GM19455 (cell line): ENCODE data around the gene NCOA6.

Experiments
- ATAC-seq: cut with Tn5 transposase; IDR thresholded peaks from one replicate; pipeline ENCODE4 v1.9.1; 2021; ENCODE audit not compliant: unreplicated experiment

The NCOA6 gene

GRCh38 chr20:34706302-34706875 lies 119.1 kb downstream of the NCOA6 start:
- no peak for ATAC-seq

- no peak for ATAC-seq
Observed at GRCh38 chr20:34705397-34706301, 119.8 kb downstream of the NCOA6 start.

- ATAC-seq, result no peak
Observed at GRCh38 chr20:34705008-34705396, 120.4 kb downstream of the NCOA6 start.

- peak; percentile 68 for ATAC-seq
Observed at GRCh38 chr20:34704177-34705007, 121.1 kb downstream of the NCOA6 start, which contains the start of gene TP53INP2. Gene TP53INP2 (plus strand): TSS chr20:34704344. CDS start chr20:34708740, 4,396 bp downstream.

- ATAC-seq, result no peak
Observed at GRCh38 chr20:34703424-34704176, 121.9 kb downstream of the NCOA6 start.

GRCh38 chr20:34703061-34703423 lies 122.4 kb downstream of the NCOA6 start:
- ATAC-seq, result no peak

- ATAC-seq, result no peak
Observed at GRCh38 chr20:34701405-34702085, 123.9 kb downstream of the NCOA6 start.

- no peak for ATAC-seq
Observed at GRCh38 chr20:34693414-34693813, 132.0 kb downstream of the NCOA6 start.

- ATAC-seq, result no peak
Observed at GRCh38 chr20:34691838-34692237, 133.6 kb downstream of the NCOA6 start.

- ATAC-seq, result no peak
Observed at GRCh38 chr20:34689486-34689885, 136.0 kb downstream of the NCOA6 start.

GRCh38 chr20:34683667-34684066 lies 141.8 kb downstream of the NCOA6 start:
- no peak for ATAC-seq

GRCh38 chr20:34680586-34681175 lies 144.8 kb downstream of the NCOA6 start:
- ATAC-seq, result no peak

- peak; percentile 90 for ATAC-seq
Observed at GRCh38 chr20:34676642-34677373, 148.6 kb downstream of the NCOA6 start, which contains the start of gene PIGU. Gene PIGU (minus strand): TSS chr20:34677092. CDS start chr20:34677085, 7 bp downstream.

- ATAC-seq, result no peak
Observed at GRCh38 chr20:34675993-34676641, 149.3 kb downstream of the NCOA6 start.

- ATAC-seq, result no peak
Observed at GRCh38 chr20:34675561-34675960, 149.9 kb downstream of the NCOA6 start.

- ATAC-seq, result no peak
Observed at GRCh38 chr20:34673412-34673811, 152.0 kb downstream of the NCOA6 start.

- ATAC-seq, result no peak
Observed at GRCh38 chr20:34669094-34669493, 156.4 kb downstream of the NCOA6 start.
